ENCODE measurements around the gene DOCK3. TPM values are rescaled to one million over a fixed set of nuclear protein-coding genes. Genes with fewer than 3 reads are reported as not detected.
"Not testable (repeated sequence)": the region's sequence is repeated elsewhere in the genome, so short reads cannot be mapped to it uniquely, and the experiment has no call there.

Gene DOCK3
- total RNA-seq, 1 experiment from 2014 or later, result 2.2 TPM

DNA sequence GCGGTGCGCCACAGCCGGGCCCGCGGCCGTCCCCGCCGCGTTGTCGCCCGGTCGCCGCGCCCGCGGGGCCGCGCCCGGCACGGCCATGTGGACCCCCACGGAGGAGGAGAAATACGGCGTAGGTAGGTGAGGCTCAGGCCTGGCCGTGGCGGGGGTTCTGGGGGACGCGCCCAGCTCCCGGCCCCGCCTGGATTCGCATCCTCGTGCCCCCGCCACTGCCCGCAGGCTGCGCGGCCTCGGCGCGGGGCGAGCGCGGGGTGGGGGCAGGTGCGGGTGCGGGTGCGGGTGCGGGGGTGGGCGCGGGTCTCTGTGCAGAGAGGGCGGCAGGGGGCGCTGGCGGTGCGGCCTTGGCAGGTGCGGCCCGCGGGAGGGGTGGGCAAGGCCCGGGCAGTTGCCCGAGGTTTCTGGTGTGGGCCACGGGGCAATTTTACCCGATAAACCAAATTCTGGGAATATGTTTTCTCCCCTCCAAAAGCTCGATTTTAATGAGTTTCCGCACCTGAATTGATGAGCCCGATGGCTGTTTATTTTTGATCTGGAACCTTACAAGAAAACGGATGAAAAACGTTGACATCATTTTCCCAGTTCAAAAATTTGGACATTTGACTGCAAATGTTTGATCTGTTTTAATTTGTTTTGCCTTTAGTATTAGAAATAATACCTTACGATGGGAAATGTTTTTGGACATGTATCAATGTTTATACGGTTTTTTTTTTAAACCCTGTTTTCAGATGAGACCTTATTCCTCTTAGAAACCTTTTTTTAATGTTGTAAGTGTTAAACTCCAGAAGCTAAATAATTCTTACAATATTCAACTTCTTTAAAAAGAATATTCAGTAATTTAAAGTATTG lies 678 bp downstream of the DOCK3 start:
- peak; percentile 13 for DNase-seq (ENCODE audit: extremely low read depth, low read depth)

GRCh38 chr3:50676031-50676705 lies 1.4 kb downstream of the DOCK3 start:
- no peak for DNase-seq (ENCODE audit: extremely low read depth, low read depth)

DNA sequence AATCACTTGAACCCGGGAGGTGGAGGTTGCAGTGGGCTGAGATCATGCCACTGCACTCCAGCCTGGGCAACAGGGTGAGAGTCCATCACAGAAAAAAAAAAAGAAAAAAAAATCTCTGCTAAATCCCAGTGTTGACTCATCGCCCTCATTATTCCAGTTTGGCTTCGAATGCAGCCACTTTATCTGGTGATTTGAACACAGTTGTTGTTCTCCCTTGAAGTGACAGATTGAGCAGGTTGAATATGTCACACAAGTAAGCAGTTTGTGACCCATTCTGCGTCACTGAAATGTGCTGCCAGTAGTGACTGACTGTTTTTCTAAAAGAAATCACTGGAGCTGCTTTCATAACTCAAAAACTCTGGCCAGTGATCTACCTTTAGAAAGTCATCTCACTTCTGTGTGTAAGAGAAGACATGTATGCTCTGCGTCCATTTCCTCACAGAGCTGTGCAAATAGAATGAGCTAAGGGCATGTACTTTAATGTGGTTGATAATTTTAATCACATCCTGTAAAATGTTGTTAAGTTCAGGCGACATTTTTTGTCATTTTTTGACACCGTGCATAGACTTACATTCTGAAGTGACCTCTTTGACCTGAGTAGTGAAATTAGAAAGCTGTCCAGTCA lies 12.5 kb downstream of the DOCK3 start:
- DNase-seq (ENCODE audit: extremely low read depth, low read depth), result no peak

GRCh38 chr3:50687916-50688315 lies 13.2 kb downstream of the DOCK3 start:
- no peak for DNase-seq (ENCODE audit: extremely low read depth, low read depth)

GRCh38 chr3:50688602-50689001 lies 13.9 kb downstream of the DOCK3 start:
- not testable (repeated sequence) for DNase-seq (ENCODE audit: extremely low read depth, low read depth)

- DNase-seq (ENCODE audit: extremely low read depth, low read depth), result no peak
Measured at GRCh38 chr3:50689558-50689957, 14.8 kb downstream of the DOCK3 start.

- DNase-seq (ENCODE audit: extremely low read depth, low read depth), result no peak
Measured at GRCh38 chr3:50695031-50695430, 20.3 kb downstream of the DOCK3 start.

DNA sequence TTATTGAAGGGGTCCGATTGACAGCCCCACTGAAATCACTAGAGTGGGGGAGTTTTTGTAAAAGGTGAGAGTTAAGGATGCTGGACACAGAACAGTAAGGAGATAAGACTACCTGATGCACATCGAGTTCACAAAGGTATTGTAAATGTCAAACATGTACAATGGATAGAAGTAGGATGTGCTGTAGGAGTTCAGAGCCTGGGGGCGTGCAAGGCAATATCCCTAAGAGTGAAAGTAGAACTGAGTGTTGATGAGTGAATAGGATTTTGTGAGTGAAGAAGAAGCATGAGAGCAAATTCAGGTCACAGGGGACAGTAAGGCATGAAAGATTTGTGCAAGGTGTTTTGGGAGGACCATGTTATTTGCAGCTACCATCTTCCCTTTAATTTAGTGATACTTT lies 21.5 kb downstream of the DOCK3 start:
- DNase-seq (ENCODE audit: extremely low read depth, low read depth), result no peak

- no peak for DNase-seq (ENCODE audit: extremely low read depth, low read depth)
Measured at GRCh38 chr3:50698269-50698668, 23.5 kb downstream of the DOCK3 start.

DNA sequence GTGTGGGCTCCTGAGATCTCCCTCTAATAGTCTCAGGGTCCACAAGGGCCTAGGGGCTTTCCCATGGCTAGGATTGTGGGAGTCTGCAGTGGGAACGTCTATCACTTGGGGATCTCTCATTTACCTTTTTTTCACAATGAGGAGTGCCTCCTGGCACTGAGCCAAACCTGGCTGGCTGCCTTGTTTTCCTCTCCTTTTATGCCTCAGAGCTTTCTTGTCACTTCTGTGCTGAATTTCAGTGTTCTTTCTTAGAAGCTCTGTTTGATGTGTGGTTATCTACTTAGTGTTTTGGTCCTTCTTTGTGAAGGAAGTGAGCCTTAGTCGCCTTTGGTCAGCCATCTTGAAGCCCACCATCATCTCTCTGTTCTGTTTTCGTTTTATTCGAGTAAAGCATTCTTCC lies 33.9 kb downstream of the DOCK3 start:
- no peak for DNase-seq (ENCODE audit: extremely low read depth, low read depth)

DNA sequence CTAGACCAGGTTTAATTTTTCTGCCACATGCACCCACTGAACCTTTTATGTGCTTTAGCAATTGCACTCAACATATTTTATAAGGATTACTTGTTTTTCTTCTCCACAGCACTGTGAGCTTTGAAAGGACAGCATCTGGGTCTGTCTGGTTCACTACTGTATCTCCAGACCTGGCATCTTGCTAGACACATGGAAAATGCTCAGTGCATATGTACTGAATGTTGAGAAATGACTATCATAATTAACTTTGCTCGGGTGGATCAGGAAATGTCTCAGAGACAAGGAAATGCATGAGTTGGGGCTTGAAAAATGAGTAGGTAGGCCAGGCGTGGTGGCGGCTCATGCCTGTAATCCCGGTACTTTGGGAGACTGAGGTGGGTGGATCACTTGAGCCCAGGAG lies 40.2 kb downstream of the DOCK3 start:
- DNase-seq (ENCODE audit: extremely low read depth, low read depth), result no peak

DNA sequence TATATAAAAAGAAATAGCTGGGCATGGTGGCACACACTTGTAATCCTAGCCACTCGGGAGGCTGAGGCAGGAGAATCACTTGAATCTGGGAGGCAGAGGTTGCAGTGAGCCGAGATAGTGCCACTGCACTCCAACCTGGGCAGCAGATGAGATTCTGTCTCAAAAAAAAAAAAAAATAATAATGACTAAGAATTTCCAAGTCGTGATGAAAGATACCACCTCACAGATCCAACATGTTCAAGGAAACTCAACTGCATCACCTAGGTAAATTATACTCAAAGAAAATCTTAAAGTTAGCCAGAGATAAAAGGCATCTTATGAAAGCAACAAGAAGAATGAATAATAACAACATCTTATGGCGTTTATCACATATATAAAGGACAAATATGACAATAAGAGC lies 50.1 kb downstream of the DOCK3 start:
- no peak for DNase-seq (ENCODE audit: extremely low read depth, low read depth)

GRCh38 chr3:50734985-50735384 lies 60.3 kb downstream of the DOCK3 start:
- DNase-seq (ENCODE audit: extremely low read depth, low read depth), result no peak

- no peak for DNase-seq (ENCODE audit: extremely low read depth, low read depth)
Measured at GRCh38 chr3:50737193-50737905, 62.6 kb downstream of the DOCK3 start.

- DNase-seq (ENCODE audit: extremely low read depth, low read depth), result no peak
Measured at GRCh38 chr3:50737906-50738598, 63.3 kb downstream of the DOCK3 start.

DNA sequence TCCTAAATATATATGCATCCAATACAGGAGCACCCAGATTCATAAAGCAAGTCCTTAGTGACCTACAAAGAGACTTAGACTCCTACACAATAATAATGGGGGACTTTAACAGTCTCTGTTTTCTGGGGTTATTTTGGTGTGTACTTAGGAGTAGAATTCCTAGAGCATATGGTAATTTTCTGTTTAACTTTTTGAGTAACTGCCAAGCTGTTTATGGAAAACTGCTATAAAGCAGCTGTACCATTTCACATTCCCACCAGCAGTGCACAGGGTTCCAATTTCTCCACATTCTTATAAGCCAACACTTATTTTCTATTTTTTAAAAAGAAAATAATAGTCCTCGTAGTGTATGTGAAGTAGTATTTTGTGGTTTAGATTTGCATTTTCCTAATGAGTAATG lies 68.9 kb downstream of the DOCK3 start:
- no peak for DNase-seq (ENCODE audit: extremely low read depth, low read depth)

- DNase-seq (ENCODE audit: extremely low read depth, low read depth), result no peak
Measured at GRCh38 chr3:50749822-50750221, 75.1 kb downstream of the DOCK3 start.

DNA sequence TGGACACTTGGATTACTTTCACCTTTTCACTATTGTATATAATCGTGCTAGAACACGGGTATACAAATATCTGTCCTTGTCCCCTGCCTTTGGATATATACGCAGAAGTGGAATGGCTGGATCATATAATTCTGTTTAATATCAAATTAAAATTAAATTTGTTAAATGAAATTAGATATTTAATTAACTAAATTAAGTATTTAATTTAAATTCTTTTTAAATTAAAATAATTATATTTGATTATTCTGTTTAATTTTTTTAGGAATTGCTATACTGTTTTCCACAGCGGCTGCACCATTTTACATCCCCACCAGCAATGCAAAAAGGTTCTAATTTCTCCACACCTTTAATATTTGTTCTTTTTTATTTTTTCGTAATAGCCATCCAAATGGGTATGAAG lies 84.3 kb downstream of the DOCK3 start:
- no peak for DNase-seq (ENCODE audit: extremely low read depth, low read depth)

GRCh38 chr3:50777680-50778079 lies 103.0 kb downstream of the DOCK3 start:
- DNase-seq (ENCODE audit: extremely low read depth, low read depth), result no peak

- DNase-seq (ENCODE audit: extremely low read depth, low read depth), result not testable (repeated sequence)
Measured at GRCh38 chr3:50781766-50782165, 107.0 kb downstream of the DOCK3 start.
